Anterior cingulate cortex (tissue), 58 donors: ENCODE measurements around the gene CLDN24.
"Not testable (repeated sequence)": the region's sequence is repeated elsewhere in the genome, so short reads cannot be mapped to it uniquely, and the experiment has no call there.

Experiments used
- DNase-seq, 58 donors: peaks; one replicate each; lab custom pipeline; 2025; lab: John Stamatoyannopoulos, UW

Gene CLDN24

GRCh38 chr4:183324619-183325018, 2.4 kb upstream of the CLDN24 start:
- DNase-seq = no peak

- DNase-seq = not testable (repeated sequence)
Observed at GRCh38 chr4:183324056-183324455, 1.8 kb upstream of the CLDN24 start.

- no peak for DNase-seq
Observed at GRCh38 chr4:183323295-183323694, 1.1 kb upstream of the CLDN24 start.

- no peak for DNase-seq
Observed at GRCh38 chr4:183321516-183321915, 710 bp downstream of the CLDN24 start.

GRCh38 chr4:183321079-183321478, 1.1 kb downstream of the CLDN24 start:
- no peak for DNase-seq

GRCh38 chr4:183320211-183321059, 1.8 kb downstream of the CLDN24 start, which contains the start of gene CLDN22:
CLDN22 (minus strand) TSS chr4:183320276; CDS start chr4:183320218, 58 bp downstream.
- DNase-seq = no peak

GRCh38 chr4:183318656-183319055, 3.6 kb downstream of the CLDN24 start:
- DNase-seq = no peak

GRCh38 chr4:183314806-183315205, 7.4 kb downstream of the CLDN24 start:
- DNase-seq = no peak

- no peak for DNase-seq
Observed at GRCh38 chr4:183314336-183314735, 7.9 kb downstream of the CLDN24 start.

- DNase-seq = no peak
Observed at GRCh38 chr4:183312841-183313240, 9.4 kb downstream of the CLDN24 start.

GRCh38 chr4:183306811-183307210, 15.4 kb downstream of the CLDN24 start:
- no peak for DNase-seq

- no peak for DNase-seq
Observed at GRCh38 chr4:183304538-183304937, 17.7 kb downstream of the CLDN24 start.

- no peak for DNase-seq
Observed at GRCh38 chr4:183304067-183304466, 18.2 kb downstream of the CLDN24 start.

- no peak for DNase-seq
Observed at GRCh38 chr4:183303301-183303700, 18.9 kb downstream of the CLDN24 start.

- DNase-seq = no peak
Observed at GRCh38 chr4:183300655-183301054, 21.6 kb downstream of the CLDN24 start.

- no peak for DNase-seq
Observed at GRCh38 chr4:183300070-183300469, 22.2 kb downstream of the CLDN24 start.

GRCh38 chr4:183299464-183299863, 22.8 kb downstream of the CLDN24 start:
- DNase-seq = no peak

- DNase-seq = no peak
Observed at GRCh38 chr4:183297675-183298074, 24.6 kb downstream of the CLDN24 start.

- DNase-seq = no peak
Observed at GRCh38 chr4:183295711-183296110, 26.5 kb downstream of the CLDN24 start.

GRCh38 chr4:183291070-183291469, 31.2 kb downstream of the CLDN24 start:
- no peak for DNase-seq

- DNase-seq = no peak
Observed at GRCh38 chr4:183289688-183290087, 32.5 kb downstream of the CLDN24 start.

- no peak for DNase-seq
Observed at GRCh38 chr4:183288955-183289354, 33.3 kb downstream of the CLDN24 start.
